GM19455 (cell line): ENCODE measurements around the gene NSUN4.
"Not testable (repeated sequence)": the region's sequence is repeated elsewhere in the genome, so short reads cannot be mapped to it uniquely, and the experiment has no call there.

Source experiments
- ATAC-seq: cut with Tn5 transposase; IDR thresholded peaks from one replicate; pipeline ENCODE4 v1.9.1; 2021; ENCODE audit not compliant: unreplicated experiment

Gene NSUN4

GRCh38 chr1:46364612-46365011 lies 24.0 kb downstream of the NSUN4 start:
- ATAC-seq: no peak

DNA sequence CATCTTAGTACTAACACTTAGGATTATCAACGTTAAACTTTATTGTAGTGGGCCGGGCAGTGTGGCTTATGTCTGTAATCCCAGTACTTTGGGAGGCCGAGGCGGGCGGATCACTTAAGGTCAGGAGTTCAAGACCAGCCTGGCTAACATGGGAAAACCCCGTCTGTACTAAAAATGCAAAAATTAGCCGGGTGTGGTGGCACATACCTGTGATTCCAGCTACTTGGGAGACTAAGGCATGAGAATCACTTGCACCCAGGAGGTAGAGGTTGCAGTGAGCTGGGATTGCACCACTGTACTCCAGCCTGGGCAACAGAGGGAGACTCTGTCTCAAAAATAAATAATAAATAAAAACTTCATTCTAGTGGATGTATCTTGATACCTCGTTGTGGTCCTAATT lies 25.2 kb downstream of the NSUN4 start:
- ATAC-seq: not testable (repeated sequence)

GRCh38 chr1:46367072-46367471 lies 26.5 kb downstream of the NSUN4 start:
- ATAC-seq: no peak

DNA sequence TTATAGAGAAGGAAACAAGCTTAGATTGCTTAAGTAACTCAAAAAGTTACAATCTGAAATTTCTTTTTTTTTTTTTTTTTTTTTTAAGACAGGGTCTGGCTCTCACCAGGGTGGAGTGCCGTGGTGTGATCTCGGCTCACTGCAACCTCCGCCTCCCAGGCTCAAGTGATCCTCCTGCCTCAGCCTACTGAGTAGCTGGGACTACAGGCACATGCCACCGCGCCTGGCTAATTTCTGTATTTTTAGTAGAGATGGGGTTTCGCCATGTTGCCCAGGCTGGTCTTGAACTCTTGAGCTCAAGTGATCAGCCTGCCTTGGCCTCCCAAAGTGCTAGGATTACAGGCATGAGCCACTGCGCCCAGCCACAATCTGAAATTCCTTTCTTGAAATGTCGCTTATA lies 27.1 kb downstream of the NSUN4 start:
- ATAC-seq: not testable (repeated sequence)

- no peak for ATAC-seq
These were observed 28.2 kb downstream of the NSUN4 start for GRCh38 chr1:46368791-46369190.

- ATAC-seq: no peak
These were observed 29.1 kb downstream of the NSUN4 start for GRCh38 chr1:46369542-46370213.

DNA sequence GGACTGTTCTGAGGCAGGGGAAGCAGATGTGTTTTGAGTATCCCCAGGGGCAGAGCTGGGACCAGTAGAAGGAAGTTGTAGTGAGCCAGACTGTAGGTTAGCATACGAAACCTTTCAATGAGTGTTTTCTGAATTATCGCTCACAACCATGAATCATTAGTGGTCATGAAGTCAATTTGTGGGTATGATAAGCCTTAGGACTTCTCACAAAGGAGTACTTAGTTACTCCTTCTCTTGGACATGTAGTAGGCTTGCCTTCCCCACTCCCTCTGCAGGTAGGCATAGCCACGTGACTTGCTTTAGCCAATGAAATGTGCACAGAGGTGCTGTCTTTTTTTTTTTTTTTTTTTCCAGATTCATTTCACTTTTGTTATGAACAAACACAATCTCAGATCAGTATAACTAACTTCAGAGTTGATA lies 29.6 kb downstream of the NSUN4 start:
- ATAC-seq: no peak

GRCh38 chr1:46372431-46372830 lies 31.8 kb downstream of the NSUN4 start:
- ATAC-seq: no peak

DNA sequence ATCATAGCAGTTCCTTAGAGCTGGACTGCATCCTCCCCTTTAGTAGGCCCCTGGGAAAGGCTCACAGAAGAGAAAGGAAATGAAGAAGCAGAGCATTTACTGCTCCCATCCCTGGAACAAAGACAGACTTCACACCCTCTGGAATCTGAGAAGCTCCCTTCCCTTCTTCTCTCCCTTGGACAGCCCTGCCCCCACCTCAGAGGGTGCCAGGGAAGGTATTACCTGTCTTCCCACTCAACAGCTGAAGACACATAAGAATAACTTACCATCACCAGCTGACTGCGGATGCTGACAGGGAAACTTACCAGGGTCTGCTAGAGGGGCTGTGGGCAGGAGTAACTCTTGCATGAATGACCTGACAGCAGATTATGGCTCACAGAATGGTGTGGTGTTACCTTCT lies 39.4 kb downstream of the NSUN4 start:
- no peak for ATAC-seq

GRCh38 chr1:46380508-46380907 lies 39.9 kb downstream of the NSUN4 start:
- no peak for ATAC-seq

- no peak for ATAC-seq
These were observed 52.9 kb downstream of the NSUN4 start for GRCh38 chr1:46393510-46393909.

- no peak for ATAC-seq
These were observed 53.7 kb downstream of the NSUN4 start, which contains the start of gene FAAH for GRCh38 chr1:46394108-46394871. Gene FAAH, plus strand, starts transcription at chr1:46394317. Its CDS starts 32 bp downstream, at chr1:46394349.

DNA sequence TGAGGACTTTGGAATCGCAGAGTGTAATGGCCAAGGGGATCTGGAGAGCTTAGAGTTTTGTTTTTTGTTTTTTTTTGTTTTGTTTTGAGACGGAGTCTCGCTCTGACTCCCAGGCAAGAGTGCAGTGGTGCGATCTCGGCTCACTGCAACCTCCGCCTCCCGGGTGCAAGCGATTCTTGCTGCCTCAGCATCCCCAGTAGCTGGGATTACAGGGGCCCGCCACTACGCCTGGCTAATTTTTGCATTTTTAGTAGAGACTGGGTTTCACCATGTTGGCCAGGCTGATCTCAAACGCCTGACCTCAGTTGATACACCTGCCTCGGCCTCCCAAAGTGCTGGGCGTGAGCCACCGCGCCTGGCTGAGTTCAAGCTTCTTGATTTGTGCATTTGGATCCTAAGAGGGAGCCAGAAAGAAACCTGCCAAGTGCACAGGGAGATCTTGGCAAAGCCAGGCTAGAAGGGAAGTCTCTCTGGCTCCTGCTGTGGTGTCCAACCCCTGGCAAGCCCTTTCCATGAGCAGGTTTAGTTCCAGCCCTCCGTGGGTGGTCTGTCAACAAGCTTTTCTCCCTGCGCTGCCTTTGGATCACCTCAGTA lies 54.4 kb downstream of the NSUN4 start:
- no peak for ATAC-seq

DNA sequence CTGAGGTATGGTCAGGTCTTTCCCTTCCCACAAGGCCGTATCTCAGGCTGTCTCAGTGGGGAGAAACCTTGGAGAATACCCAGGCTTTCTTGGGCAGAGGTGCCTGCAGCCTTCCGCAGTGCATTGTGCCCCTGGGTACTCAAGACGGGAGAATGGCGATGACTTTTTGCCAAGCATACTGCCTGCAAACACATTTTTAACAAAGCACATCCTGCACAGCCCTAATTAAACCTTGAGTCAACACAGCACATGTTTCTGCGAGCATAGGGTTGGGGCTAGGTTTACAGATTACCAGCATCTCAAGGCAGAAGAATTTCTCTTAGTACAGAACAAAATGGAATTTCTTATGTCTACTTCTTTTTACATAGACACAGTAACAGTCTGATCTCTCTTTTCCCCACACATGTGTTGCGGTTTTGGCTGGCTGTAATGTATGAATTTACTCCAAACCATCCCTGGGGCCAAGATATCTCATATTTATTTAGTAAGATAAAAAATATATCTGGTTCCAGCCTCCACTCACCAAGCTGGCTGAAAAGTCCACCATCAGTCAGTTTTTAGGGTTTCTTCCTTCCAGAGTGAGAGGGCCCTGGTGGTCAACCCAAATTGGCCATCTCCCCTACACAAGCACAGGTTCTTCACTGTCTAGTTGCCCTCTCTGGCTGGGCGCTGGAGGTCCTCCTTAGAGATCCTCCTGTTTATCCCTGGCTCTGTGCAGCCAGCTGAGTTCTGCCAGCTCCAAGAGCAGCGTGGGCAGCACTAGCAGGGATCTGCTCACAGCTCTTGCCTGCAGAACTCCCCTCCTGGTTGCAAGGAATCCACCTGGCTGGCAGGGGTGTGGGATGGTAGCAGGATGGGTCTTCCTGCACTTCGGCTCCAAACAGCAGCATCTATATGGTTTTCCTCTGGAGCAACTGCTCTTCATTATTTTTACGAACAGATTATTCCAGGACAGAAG lies 56.1 kb downstream of the NSUN4 start:
- ATAC-seq: no peak

- ATAC-seq: no peak
These were observed 58.7 kb downstream of the NSUN4 start for GRCh38 chr1:46399307-46399706.

- no peak for ATAC-seq
These were observed 59.8 kb downstream of the NSUN4 start for GRCh38 chr1:46400421-46400820.

- ATAC-seq: no peak
These were observed 60.7 kb downstream of the NSUN4 start for GRCh38 chr1:46401154-46401913.

DNA sequence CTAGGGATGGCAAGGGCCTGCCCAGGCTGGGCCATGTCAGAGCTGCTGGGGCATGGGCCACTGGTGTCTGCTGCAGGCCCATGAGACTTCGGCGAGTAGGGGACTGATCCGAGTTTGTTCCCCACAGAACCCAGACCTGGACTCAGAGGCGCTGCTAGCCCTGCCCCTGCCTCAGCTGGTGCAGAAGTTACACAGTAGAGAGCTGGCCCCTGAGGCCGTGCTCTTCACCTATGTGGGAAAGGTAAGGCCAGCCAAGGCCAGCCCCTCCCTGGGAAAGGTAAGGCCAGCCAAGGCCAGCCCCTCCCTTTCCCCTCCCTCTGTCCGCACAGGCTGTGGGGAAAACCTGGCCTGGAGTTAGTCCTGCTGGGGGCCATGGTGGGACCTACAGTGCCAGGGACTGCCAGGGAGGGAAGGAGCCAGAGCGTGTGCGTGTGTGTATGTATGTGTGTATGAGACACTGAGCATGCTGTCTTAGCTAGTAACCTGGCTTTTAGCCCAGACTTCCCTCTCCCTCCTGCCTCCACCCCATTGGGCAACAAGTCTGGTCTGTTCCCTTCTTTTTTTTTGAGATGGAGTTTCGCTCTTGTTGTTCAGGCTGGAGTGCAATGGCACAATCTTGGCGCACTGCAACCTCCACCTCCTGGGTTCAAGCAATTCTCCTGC lies 61.5 kb downstream of the NSUN4 start:
- ATAC-seq: no peak

DNA sequence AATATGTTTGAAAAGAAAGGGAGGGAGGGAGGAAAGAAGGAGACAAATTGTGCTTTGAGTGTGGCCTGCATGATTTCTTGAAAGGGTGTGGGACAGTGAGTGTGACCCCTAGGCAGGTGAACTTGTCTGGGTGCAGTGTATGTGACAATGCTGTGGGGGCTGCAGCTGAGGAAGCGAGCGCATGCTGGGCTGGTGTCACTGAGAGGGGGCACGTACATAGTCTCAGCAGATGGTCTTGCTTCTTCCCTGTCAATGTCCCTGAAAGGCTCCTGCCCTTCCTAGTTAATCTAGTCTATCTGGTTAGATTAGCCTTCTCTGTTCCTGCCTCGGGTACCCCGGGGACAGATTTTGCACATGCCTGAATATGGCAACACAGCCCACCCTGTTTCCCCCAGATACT lies 63.3 kb downstream of the NSUN4 start:
- no peak for ATAC-seq
